IMR-90 (cell line): ENCODE results near the gene PCBP3.

Source experiments
- CEBPB ChIP-seq: IDR thresholded peaks from 2 replicates; pipeline ENCODE4 v1.6.1; 2012; ENCODE audit warnings: low read depth, low read length, improper control_type of control experiment
- FOS ChIP-seq: fragments of 150-350 bp; IDR thresholded peaks from 2 replicates; pipeline ENCODE4 v1.6.1; 2016; ENCODE audit warnings: low read depth, low read length
- POLR2A ChIP-seq: IDR thresholded peaks from 2 replicates; pipeline ENCODE4 v1.6.1; 2012; ENCODE audit warnings: mild to moderate bottlenecking, low read depth, low read length
- RAD21 ChIP-seq: IDR thresholded peaks from 2 replicates; pipeline ENCODE4 v1.6.1; 2012; ENCODE audit warnings: low read length, improper control_type of control experiment
- RFX5 ChIP-seq: IDR thresholded peaks from 2 replicates; pipeline ENCODE4 v1.8.0; 2012; ENCODE audit warnings: low read depth, mild to moderate bottlenecking, low read length, moderate library complexity
- SMC3 ChIP-seq: fragments of 150-350 bp; IDR thresholded peaks from 2 replicates; pipeline ENCODE4 v1.6.1; 2016; ENCODE audit warnings: low read depth, mild to moderate bottlenecking, antibody characterized with exemption, low read length, moderate library complexity
- TF ChIP-seq, protein P1 (sequence below): conservative IDR thresholded peaks from 2 replicates; pipeline ENCODE4 v1.5.1; 2012; ENCODE audit warnings: mild to moderate bottlenecking, low read depth, low read length, improper control_type of control experiment

DNA sequence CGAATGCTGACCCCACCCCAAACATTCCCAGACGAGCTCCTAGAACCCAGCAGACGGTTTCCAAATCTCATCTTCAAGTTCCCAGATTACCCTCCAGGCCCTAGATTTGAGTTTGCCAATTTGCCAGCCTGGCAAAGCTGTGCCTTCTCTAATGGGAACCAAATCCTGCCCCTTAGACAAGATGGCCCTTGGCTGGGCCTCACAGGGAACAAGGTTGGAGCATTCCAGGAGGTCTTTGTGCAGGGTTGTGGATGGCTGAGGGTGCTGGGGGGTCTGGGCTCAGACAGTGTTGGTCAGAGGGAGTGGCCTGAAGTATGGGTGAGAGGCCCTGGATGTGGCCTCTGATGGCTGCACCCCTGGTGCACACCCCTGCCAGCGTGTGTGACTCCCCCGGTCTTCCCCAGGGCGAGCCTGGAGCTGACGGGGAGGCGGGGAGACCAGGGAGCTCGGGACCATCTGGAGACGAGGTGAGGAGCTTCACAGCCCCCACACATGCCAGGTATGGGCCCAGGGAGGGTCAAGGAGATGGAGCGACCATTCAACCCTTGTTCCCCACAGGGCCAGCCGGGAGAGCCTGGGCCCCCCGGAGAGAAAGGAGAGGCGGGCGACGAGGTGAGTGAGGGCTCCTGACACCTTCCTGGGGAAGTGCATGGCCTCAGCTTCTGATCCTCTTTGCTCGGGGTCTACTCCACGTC lies 348.2 kb downstream of the PCBP3 start:
- TF ChIP-seq, protein P1, sequence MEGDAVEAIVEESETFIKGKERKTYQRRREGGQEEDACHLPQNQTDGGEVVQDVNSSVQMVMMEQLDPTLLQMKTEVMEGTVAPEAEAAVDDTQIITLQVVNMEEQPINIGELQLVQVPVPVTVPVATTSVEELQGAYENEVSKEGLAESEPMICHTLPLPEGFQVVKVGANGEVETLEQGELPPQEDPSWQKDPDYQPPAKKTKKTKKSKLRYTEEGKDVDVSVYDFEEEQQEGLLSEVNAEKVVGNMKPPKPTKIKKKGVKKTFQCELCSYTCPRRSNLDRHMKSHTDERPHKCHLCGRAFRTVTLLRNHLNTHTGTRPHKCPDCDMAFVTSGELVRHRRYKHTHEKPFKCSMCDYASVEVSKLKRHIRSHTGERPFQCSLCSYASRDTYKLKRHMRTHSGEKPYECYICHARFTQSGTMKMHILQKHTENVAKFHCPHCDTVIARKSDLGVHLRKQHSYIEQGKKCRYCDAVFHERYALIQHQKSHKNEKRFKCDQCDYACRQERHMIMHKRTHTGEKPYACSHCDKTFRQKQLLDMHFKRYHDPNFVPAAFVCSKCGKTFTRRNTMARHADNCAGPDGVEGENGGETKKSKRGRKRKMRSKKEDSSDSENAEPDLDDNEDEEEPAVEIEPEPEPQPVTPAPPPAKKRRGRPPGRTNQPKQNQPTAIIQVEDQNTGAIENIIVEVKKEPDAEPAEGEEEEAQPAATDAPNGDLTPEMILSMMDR: no peak
- TF ChIP-seq RAD21 (no peak), POLR2A (no peak), CEBPB (no peak), SMC3 (no peak), FOS (no peak), RFX5 (no peak)
